Measurements from ENCODE around the gene SKP1. TPM values are rescaled to one million over a fixed set of nuclear protein-coding genes. Genes with fewer than 3 reads are reported as not detected.

SKP1 gene
- total RNA-seq, 1 donor from 2014 or later = 758 TPM

DNA sequence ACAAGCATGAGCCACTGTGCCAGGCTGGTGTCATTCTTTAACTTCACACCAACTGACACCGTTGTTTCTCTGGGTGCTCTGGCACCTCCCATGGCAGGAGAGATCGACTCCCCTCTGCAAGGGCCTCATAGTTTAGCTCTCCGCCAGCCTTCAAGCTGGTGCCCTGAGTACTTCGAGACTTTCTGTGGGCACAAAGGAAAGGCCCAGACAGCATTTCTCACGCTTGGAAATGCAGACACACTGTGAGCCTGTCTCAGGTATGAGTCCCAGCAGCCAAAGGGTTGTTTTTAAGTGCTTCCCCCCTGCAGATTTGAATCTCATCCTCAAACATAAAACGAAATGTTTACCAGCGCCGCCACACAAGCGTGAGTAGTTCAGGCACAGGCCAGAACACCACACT is 73.4 kb downstream of the SKP1 start:
- Histone ChIP-seq H3K79me2 (ENCODE audit: low read depth) (no peaks in the 10 kb centered on the region), H4K20me1 (ENCODE audit: low read depth) (no peaks in the 10 kb centered on the region), H3F3A (ENCODE audit: low read depth) (peaks cover 18% of the 10 kb centered on the region), H3K4me1 (peaks cover 14% of the 10 kb centered on the region), H3K4me2 (no peak overlapping the region), H2AFZ (replicated peaks) (no peak overlapping the region), H3K9ac (no peak overlapping the region), H3K9me3 (ENCODE audit: low read depth) (no peaks in the 10 kb centered on the region), H3K36me3 (no peaks in the 10 kb centered on the region), H3K27me3 (no peaks in the 10 kb centered on the region), H3K4me3 (no peak overlapping the region), H3K27ac (no peak overlapping the region)
- H3K4me3 Mint-ChIP-seq = no peak overlapping the region
- H3K27ac Mint-ChIP-seq = no peak overlapping the region
- H3K27me3 Mint-ChIP-seq (ENCODE audit: insufficient read depth, low read depth) = peaks cover 11% of the 10 kb centered on the region
- no peaks in the 10 kb centered on the region for H3K9me3 Mint-ChIP-seq
- TF ChIP-seq, protein P1, sequence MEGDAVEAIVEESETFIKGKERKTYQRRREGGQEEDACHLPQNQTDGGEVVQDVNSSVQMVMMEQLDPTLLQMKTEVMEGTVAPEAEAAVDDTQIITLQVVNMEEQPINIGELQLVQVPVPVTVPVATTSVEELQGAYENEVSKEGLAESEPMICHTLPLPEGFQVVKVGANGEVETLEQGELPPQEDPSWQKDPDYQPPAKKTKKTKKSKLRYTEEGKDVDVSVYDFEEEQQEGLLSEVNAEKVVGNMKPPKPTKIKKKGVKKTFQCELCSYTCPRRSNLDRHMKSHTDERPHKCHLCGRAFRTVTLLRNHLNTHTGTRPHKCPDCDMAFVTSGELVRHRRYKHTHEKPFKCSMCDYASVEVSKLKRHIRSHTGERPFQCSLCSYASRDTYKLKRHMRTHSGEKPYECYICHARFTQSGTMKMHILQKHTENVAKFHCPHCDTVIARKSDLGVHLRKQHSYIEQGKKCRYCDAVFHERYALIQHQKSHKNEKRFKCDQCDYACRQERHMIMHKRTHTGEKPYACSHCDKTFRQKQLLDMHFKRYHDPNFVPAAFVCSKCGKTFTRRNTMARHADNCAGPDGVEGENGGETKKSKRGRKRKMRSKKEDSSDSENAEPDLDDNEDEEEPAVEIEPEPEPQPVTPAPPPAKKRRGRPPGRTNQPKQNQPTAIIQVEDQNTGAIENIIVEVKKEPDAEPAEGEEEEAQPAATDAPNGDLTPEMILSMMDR (IDR thresholded peaks at IDR 0.05) = no peak
- TF ChIP-seq EZH2phosphoT487 (IDR thresholded peaks at IDR 0.05) = no peak
- no peak for TF ChIP-seq EZH2 (IDR thresholded peaks at IDR 0.05)
- DNase-seq (ENCODE audit: low spot score) = no peak
- H3K4me1 Mint-ChIP-seq = peaks cover 27% of the 10 kb centered on the region
- H3K36me3 Mint-ChIP-seq = no peaks in the 10 kb centered on the region

GRCh38 chr5:134101686-134102439 is 74.9 kb downstream of the SKP1 start:
- Histone ChIP-seq H3K79me2 (ENCODE audit: low read depth) (no peaks in the 10 kb centered on the region), H3K4me2 (no peak overlapping the region), H3K9ac (no peak overlapping the region), H3K4me3 (no peak overlapping the region), H3K4me1 (peaks cover 24% of the 10 kb centered on the region), H2AFZ (replicated peaks) (peak overlapping the region; percentile 29), H3K27me3 (no peaks in the 10 kb centered on the region), H3K36me3 (no peaks in the 10 kb centered on the region), H3F3A (ENCODE audit: low read depth) (peaks cover 21% of the 10 kb centered on the region), H3K27ac (no peak overlapping the region), H3K9me3 (ENCODE audit: low read depth) (no peaks in the 10 kb centered on the region), H4K20me1 (ENCODE audit: low read depth) (no peaks in the 10 kb centered on the region)
- Mint-ChIP-seq H3K4me1 (peaks cover 36% of the 10 kb centered on the region), H3K27ac (peak overlapping the region; percentile 29), H3K36me3 (no peaks in the 10 kb centered on the region), H3K9me3 (no peaks in the 10 kb centered on the region), H3K27me3 (ENCODE audit: insufficient read depth, low read depth) (peaks cover 10% of the 10 kb centered on the region), H3K4me3 (no peak overlapping the region)
- no peak for TF ChIP-seq EZH2 (IDR thresholded peaks at IDR 0.05)
- TF ChIP-seq, protein P1 (IDR thresholded peaks at IDR 0.05) = peak; percentile 73
- peak; percentile 75 for DNase-seq (ENCODE audit: low spot score)

DNA sequence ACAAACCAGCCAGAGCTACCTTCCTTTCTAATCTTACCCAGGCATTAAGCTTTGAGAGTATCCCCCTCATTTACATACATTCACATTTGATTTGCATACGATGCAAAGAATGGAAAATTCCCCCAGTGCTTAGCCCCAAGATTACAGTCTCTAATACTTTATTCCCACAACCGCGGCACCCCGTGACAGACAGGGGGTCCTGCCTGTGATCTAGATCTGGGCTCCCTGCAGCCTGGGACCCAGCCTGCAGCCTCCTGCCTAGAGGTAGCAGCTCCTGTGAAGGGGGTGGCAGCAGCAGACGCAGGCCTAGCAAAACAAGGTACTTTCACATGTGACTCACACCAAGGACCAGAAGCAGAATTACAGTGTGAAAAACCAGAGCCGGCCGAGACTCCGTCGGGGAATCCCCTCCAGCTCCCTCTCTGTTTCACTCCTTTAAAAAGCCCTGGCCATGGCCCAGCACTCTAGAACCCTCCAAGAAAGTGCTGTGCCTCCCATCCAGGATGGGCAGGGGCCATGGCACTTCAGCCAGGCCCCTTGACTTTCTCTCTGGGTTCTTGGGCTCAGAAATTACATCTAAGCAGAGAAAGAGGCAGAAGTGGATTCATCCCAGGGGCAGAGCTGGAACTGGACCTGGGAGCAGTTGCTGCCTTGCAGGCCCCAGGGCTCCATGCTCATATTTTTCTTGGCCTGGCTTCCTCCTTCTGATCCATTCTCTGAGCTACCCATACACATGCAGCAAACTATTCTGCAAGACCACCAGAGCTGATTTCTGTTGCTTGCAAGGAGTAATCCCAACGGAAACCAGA is 76.3 kb downstream of the SKP1 start:
- Histone ChIP-seq H3K79me2 (ENCODE audit: low read depth) (no peaks in the 10 kb centered on the region), H3K27ac (no peak overlapping the region), H3K4me2 (no peak overlapping the region), H3K27me3 (no peaks in the 10 kb centered on the region), H3K4me1 (peaks cover 27% of the 10 kb centered on the region), H3K4me3 (no peak overlapping the region), H4K20me1 (ENCODE audit: low read depth) (no peaks in the 10 kb centered on the region), H3K36me3 (no peaks in the 10 kb centered on the region), H3K9ac (no peak overlapping the region), H3K9me3 (ENCODE audit: low read depth) (no peaks in the 10 kb centered on the region), H2AFZ (replicated peaks) (peak overlapping the region; percentile 59), H3F3A (ENCODE audit: low read depth) (peaks cover 23% of the 10 kb centered on the region)
- peaks cover 42% of the 10 kb centered on the region for H3K4me1 Mint-ChIP-seq
- TF ChIP-seq, protein P1 (IDR thresholded peaks at IDR 0.05) = no peak
- TF ChIP-seq EZH2 (IDR thresholded peaks at IDR 0.05) (no peak), EZH2phosphoT487 (IDR thresholded peaks at IDR 0.05) (no peak)
- H3K4me3 Mint-ChIP-seq = peak overlapping the region; percentile 30
- no peaks in the 10 kb centered on the region for H3K36me3 Mint-ChIP-seq
- no peaks in the 10 kb centered on the region for H3K9me3 Mint-ChIP-seq
- H3K27me3 Mint-ChIP-seq (ENCODE audit: insufficient read depth, low read depth) = peaks cover 8% of the 10 kb centered on the region
- H3K27ac Mint-ChIP-seq = no peak overlapping the region
- peak; percentile 18 for DNase-seq (ENCODE audit: low spot score)

Data from neural progenitor cell (in vitro differentiated cells).